Transverse colon (tissue), 4 donors: ENCODE measurements around the gene HSD11B1L. TPM values are rescaled to one million over a fixed set of nuclear protein-coding genes. Genes with fewer than 3 reads are reported as not detected.
"Not testable (repeated sequence)": the region's sequence is repeated elsewhere in the genome, so short reads cannot be mapped to it uniquely, and the experiment has no call there.

Experiments
- DNase-seq: peaks from one replicate; pipeline ENCODE4 v3.0.0-alpha.2; 2019
- H3K27ac ChIP-seq, 4 donors: fragments of 200-600 bp; sonication (generic); 2 replicates each; pipeline ENCODE4 v1.5.1; 2016 to 2018; ENCODE audit warnings: inconsistent platforms in 4 of 4
- H3K27me3 ChIP-seq: fragments of 200-600 bp; sonication (generic); 2 replicates; pipeline ENCODE4 v1.5.1; 2017; ENCODE audit warnings: inconsistent platforms
- H3K36me3 ChIP-seq, 4 donors: fragments of 200-600 bp; sonication (generic); 2 replicates each; pipeline ENCODE4 v1.5.1; 2017 to 2019; ENCODE audit warnings: inconsistent platforms in 4 of 4
- H3K4me1 ChIP-seq, 4 donors: fragments of 200-600 bp; sonication (generic); 2 replicates each; pipeline ENCODE4 v1.5.1; 2017 to 2020; ENCODE audit warnings: inconsistent platforms in 4 of 4
- H3K4me3 ChIP-seq, 4 donors: fragments of 200-600 bp; sonication (generic); 1 replicate in 1 of 4; 2 replicates in 3 of 4; pipeline versions ENCODE4 v1.5.1 to v1.6.1; 2017 to 2019; ENCODE audit warnings: inconsistent platforms in 4 of 4
- H3K9me3 ChIP-seq, 2 donors: fragments of 200-600 bp; sonication (generic); 2 replicates each; pipeline ENCODE4 v1.5.1; 2017 to 2019; ENCODE audit warnings: inconsistent platforms in 2 of 2
- EP300 ChIP-seq: sonication (generic); formaldehyde crosslinking; IDR thresholded peaks from one replicate; pipeline ENCODE4 v1.6.1; 2017; ENCODE audit warnings: antibody characterized with exemption, low read depth
- POLR2A ChIP-seq: fragments of 450-650 bp; IDR thresholded peaks from one replicate; pipeline ENCODE4 v1.6.1; 2016; ENCODE audit warnings: antibody characterized with exemption, mild to moderate bottlenecking, moderate library complexity
- POLR2AphosphoS5 ChIP-seq, 3 donors: sonication (generic); formaldehyde crosslinking; IDR thresholded peaks; one replicate each; pipeline ENCODE4 v1.6.1; 2016; ENCODE audit warnings: antibody characterized with exemption in 3 of 3
- WGBS, 2 donors: methylation state at CpG; one replicate each; pipeline ENCODE4 v1.1.5; 2018; ENCODE audit warnings: low coverage in 1 of 2; 5-methylcytosine and 5-hydroxymethylcytosine counted together
- in situ Hi-C, 4 donors: fragments of 200-750 bp; cut with MboI; loops; one replicate each; pipeline versions ENCODE4 v1.15.0 to v1.15.1; 2017; ENCODE audit warnings: low sequenced_read_pairs in 3 of 4, low pct_ligation_motif_present in 1 of 4, low pct_unique_long_range_greater_than_20kb in 1 of 4
- intact Hi-C: fragments of 100-400 bp; cut with DNase I; formaldehyde crosslinking; loops from one replicate; pipeline ENCODE4 v1.15.1; 2023; ENCODE audit warnings: low total_unique reads
- total RNA-seq, 4 donors: library from RNA; depleted of rRNA; stranded (reverse); fragments of >200 nt; gene quantifications; one replicate each; pipeline ENCODE4 v1.1.0, GENCODE V29; 2016
- TF ChIP-seq, protein P1 (sequence below), 5 experiments: fragments of 200-600 bp in 3 of 5; fragments of 450-650 bp in 2 of 5; sonication (generic) in 3 of 5; IDR thresholded peaks; 1 replicate in 2 of 5; 2 replicates in 3 of 5; pipeline ENCODE4 v1.5.1; 2016 to 2017; ENCODE audit warnings: antibody characterized with exemption in 5 of 5, inconsistent platforms in 3 of 5, mild to moderate bottlenecking in 2 of 5, moderate library complexity in 1 of 5

Gene HSD11B1L
- total RNA-seq, 4 donors from 2014 or later: 10.8 to 30.1 (median 16.6) TPM

DNA sequence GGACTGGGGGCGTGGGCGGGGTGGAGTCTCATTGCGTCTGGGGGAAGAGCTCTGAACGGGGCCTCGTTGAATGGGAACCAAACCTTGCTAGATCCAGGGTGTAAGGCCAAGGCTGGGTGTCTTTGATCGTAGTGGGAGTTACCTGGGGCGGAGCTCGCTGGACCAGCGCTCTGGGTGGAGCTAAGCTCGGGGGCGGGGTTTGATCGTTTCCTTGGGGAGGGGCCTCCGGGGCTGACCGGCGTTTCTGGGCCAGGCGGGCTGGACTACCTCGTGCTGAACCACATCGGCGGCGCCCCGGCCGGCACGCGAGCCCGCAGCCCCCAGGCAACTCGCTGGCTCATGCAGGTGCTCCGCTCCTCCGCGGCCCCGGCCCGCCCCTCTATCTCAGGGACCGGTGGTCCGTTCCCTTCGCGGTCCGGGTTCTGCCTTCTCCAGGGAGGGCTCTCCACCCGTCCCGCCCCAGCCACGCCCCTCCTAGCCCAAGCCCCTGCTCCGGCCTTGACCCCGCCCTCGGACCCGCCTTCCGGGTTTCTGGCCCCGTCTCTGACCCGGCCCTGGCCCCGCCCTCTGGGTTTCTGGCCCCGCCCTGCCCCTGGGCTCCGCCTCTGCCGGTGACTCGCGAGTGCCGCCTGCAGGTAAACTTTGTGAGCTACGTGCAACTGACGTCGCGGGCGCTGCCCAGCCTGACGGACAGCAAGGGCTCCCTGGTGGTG, 6.0 kb downstream of the HSD11B1L start:
- WGBS, 2 donors: 0 to 3% methylated on average over 8 to 44 of the region's 59 CpGs
- intact Hi-C loops: no loop called here
- no peaks in the 10 kb centered on the region for H3K9me3 ChIP-seq
- TF ChIP-seq POLR2A (no peak), POLR2AphosphoS5 (IDR thresholded peaks at IDR 0.05) (peak in 2 of 3 donors; percentile 23 to 29), EP300 (no peak)
- TF ChIP-seq, protein P1, sequence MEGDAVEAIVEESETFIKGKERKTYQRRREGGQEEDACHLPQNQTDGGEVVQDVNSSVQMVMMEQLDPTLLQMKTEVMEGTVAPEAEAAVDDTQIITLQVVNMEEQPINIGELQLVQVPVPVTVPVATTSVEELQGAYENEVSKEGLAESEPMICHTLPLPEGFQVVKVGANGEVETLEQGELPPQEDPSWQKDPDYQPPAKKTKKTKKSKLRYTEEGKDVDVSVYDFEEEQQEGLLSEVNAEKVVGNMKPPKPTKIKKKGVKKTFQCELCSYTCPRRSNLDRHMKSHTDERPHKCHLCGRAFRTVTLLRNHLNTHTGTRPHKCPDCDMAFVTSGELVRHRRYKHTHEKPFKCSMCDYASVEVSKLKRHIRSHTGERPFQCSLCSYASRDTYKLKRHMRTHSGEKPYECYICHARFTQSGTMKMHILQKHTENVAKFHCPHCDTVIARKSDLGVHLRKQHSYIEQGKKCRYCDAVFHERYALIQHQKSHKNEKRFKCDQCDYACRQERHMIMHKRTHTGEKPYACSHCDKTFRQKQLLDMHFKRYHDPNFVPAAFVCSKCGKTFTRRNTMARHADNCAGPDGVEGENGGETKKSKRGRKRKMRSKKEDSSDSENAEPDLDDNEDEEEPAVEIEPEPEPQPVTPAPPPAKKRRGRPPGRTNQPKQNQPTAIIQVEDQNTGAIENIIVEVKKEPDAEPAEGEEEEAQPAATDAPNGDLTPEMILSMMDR (IDR thresholded peaks at IDR 0.05): peak; percentile 80 to 93 (median 85)
- in situ Hi-C loops: no loop called here
- H3K4me1 ChIP-seq: peaks cover 0 to 31% (median 19%) of the 10 kb centered on the region in 4 donors
- H3K36me3 ChIP-seq: no peaks in the 10 kb centered on the region
- DNase-seq: peak; percentile 100
- no peaks in the 10 kb centered on the region for H3K27me3 ChIP-seq
- peak overlapping the region; percentile 42 to 70 (median 48) for H3K4me3 ChIP-seq
- H3K27ac ChIP-seq: peak overlapping the region; percentile 83 to 93 (median 88)

DNA sequence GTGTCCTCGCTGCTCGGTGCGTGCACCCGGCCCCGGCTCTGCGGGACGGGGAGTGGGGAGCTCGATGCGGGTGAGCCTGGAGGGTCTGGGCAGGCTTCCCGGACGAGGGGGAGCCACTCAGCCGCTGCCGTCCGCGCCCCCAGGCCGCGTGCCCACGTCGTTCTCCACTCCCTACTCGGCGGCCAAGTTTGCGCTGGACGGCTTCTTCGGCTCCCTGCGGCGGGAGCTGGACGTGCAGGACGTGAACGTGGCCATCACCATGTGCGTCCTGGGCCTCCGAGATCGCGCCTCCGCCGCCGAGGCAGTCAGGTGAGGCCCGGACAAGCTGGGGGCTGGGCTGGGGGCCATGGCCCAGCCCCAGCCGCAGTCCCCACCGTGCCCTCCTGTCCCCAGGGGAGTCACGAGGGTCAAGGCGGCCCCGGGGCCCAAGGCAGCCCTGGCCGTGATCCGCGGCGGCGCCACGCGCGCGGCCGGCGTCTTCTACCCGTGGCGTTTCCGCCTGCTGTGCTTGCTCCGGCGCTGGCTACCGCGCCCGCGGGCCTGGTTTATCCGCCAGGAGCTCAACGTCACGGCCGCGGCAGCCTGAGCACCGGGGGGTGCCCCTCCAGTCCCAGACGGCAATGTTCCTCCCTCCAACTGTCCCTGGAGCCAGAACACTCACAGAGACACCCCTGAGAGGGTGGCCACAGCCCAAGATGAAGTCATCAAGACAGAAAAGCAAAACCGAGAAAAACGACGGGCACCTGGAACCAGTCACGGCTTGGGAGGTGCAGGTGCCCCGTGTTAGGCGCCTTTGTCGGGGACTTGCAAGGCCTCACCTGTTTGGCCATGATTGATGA, 6.8 kb downstream of the HSD11B1L start:
- 84% methylated on average over 57 of the region's 76 CpGs; no CpG with 5 or more reads in 1 of the 2 donors for WGBS, 2 donors
- H3K4me3 ChIP-seq: peak overlapping the region in 3 of 4 donors; percentile 42 to 70 (median 48)
- intact Hi-C loops: no loop called here

DNA sequence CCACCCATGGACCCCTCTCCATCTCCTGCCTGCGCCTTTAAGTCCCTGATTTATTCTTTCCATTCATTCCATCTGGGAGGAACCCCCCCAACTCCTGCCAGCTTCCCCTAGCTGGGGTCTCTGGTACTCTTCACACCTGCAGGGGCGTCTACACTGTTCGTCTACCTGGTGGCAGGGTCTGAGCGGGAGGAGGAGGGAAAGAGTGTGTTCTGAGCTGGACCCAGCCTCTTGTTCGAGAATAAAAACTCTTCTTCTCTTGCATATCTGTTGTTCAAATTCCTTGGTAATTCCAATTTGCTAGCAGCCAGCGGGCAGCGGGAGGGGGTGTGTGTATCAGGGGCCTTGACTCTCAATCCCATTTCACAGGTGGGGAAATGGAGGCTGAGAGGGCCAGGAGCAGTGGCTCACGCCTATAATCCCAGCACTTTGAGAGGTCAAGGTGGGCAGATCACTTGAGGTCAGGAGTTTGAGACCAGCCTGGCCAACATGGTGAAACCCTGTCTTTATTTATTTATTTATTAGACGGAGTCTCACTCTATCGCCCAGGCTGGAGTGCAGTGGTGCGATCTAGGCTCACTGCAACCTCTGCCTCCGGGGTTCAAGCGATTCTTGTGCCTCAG, 7.5 kb downstream of the HSD11B1L start:
- intact Hi-C loops, H3K27me3 ChIP-seq, DNase-seq, H3K9me3 ChIP-seq, H3K4me3 ChIP-seq, H3K36me3 ChIP-seq, in situ Hi-C loops, H3K27ac ChIP-seq: not testable (repeated sequence)
- H3K4me1 ChIP-seq: peaks cover 0 to 39% (median 27%) of the 10 kb centered on the region in 4 donors
- 95 to 100% methylated on average over 3 to 13 of the region's 13 CpGs for WGBS, 2 donors

More for the DNA sequence above, 6.8 kb downstream of the HSD11B1L start:
- in situ Hi-C loops: no loop called here
- no peaks in the 10 kb centered on the region for H3K9me3 ChIP-seq
- no peaks in the 10 kb centered on the region for H3K36me3 ChIP-seq
- no peak for DNase-seq
- H3K4me1 ChIP-seq: peaks cover 0 to 38% (median 25%) of the 10 kb centered on the region in 4 donors
- TF ChIP-seq, protein P1 (IDR thresholded peaks at IDR 0.05): peak in 1 of 5 experiments; percentile 25
- TF ChIP-seq EP300 (no peak), POLR2AphosphoS5 (IDR thresholded peaks at IDR 0.05) (no peak), POLR2A (no peak)
- peak overlapping the region; percentile 83 to 93 (median 88) for H3K27ac ChIP-seq
- H3K27me3 ChIP-seq: no peaks in the 10 kb centered on the region

DNA sequence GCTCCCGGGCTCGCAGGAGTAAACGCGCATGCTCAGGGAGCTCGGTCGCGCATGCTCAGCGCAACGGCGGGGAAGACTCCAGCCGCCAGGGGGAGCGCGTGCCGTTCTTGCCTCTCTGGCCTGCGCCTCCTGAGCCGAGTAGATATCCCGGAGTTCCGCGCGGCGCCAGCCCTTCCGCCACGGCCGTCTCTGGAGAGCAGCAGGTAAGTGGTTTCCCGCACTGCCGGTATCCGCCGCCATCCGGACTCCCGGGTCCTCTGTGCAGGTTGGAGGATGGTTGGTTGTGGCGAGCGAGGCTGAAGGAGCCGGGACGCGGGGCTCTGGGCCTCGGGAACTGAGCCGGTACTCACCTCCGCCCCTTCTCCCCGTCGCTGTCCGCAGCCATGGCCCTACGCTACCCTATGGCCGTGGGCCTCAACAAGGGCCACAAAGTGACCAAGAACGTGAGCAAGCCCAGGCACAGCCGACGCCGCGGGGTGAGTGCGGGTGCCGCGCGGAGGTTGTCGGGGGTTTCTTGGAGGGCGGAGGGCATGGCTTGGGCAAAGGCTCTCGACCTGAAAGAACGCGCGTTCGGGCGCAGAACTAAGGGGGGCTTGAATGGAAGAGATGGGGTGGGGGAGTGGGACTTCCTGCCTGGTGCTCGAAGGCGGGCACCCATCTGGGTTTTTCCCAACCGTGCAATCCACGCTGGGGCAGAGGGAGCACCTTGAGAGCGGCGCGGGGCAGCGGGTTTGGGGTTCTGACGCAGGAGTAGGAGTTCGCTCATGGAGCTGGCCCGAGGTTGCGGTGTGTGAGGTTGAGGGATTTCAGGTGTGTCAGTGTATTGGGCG, 9.5 kb downstream of the HSD11B1L start, which contains the start of gene RPL36:
Gene RPL36 (plus strand): TSS at position 171 of the 830 bp plus-strand sequence. CDS start 213 bp downstream, at position 384.
- in situ Hi-C loops: no loop called here
- peak; percentile 99 for DNase-seq
- H3K9me3 ChIP-seq: no peaks in the 10 kb centered on the region
- WGBS, 2 donors: 1% methylated on average over 71 of the region's 73 CpGs; no CpG with 5 or more reads in 1 of the 2 donors
- peaks cover 0 to 15% (median 3%) of the 10 kb centered on the region in 4 donors for H3K36me3 ChIP-seq
- intact Hi-C loops: no loop called here
- peaks cover 0 to 39% (median 27%) of the 10 kb centered on the region in 4 donors for H3K4me1 ChIP-seq
- H3K27me3 ChIP-seq: no peaks in the 10 kb centered on the region
- H3K27ac ChIP-seq: peak within 1 kb of the TSS; percentile 91 to 93 (median 92)
- TF ChIP-seq EP300: no peak
- TF ChIP-seq POLR2AphosphoS5 (IDR thresholded peaks at IDR 0.05): peak; percentile 95 to 99 (median 99)
- peak; percentile 95 for TF ChIP-seq POLR2A
- TF ChIP-seq, protein P1 (IDR thresholded peaks at IDR 0.05): peak; percentile 95 to 99 (median 97)
- peak within 1 kb of the TSS; percentile 58 to 80 (median 65) for H3K4me3 ChIP-seq
